K562 (cell line): ENCODE data around the gene TTLL10. TPM values are rescaled to one million over a fixed set of nuclear protein-coding genes. Genes with fewer than 3 reads are reported as not detected.
A peak's percentile ranks its signal among the peaks of the same experiment; 100 is the strongest.

Source experiments
- BRCA1 ChIP-seq, 2 experiments: fragments of 450-650 bp in 1 of 2; sonication (generic) in 1 of 2; formaldehyde crosslinking in 1 of 2; IDR thresholded peaks; 2 replicates each; pipeline versions ENCODE4 v1.5.0 to v1.6.1; 2017 to 2020; ENCODE audit warnings: mild to moderate bottlenecking in 1 of 2, missing genetic modification reagents in 1 of 2
- CBFA2T2 ChIP-seq: fragments of 450-650 bp; conservative IDR thresholded peaks from 2 replicates; pipeline ENCODE4 v1.6.1; 2017; ENCODE audit warnings: mild to moderate bottlenecking
- CBX5 ChIP-seq: IDR thresholded peaks from 2 replicates; pipeline ENCODE4 v1.6.1; 2014; ENCODE audit warnings: low read depth, borderline replicate concordance
- ETS2 ChIP-seq: IDR thresholded peaks from 2 replicates; pipeline ENCODE4 v1.6.1; 2016; ENCODE audit warnings: borderline replicate concordance, missing genetic modification characterization, mild to moderate bottlenecking, moderate library complexity, missing compliant biosample characterization; ENCODE audit not compliant: poor library complexity, severe bottlenecking
- FOSL1 ChIP-seq: fragments of 200-800 bp; sonication (Bioruptor generic); conservative IDR thresholded peaks from 2 replicates; pipeline ENCODE4 v1.6.1; 2016; ENCODE audit warnings: missing genetic modification characterization, missing compliant biosample characterization
- FOXM1 ChIP-seq, 2 experiments: fragments of 450-650 bp in 1 of 2; sonication (generic) in 1 of 2; formaldehyde crosslinking in 1 of 2; IDR thresholded peaks; 2 replicates each; pipeline versions ENCODE4 v1.6.1 to v1.9.0; 2017 to 2022; ENCODE audit warnings: low read depth in 2 of 2, mild to moderate bottlenecking in 2 of 2, missing genetic modification reagents in 1 of 2, moderate library complexity in 1 of 2
- GABPA ChIP-seq: fragments of 200-800 bp; sonication (Bioruptor generic); conservative IDR thresholded peaks from 2 replicates; pipeline ENCODE4 v1.6.1; 2016; ENCODE audit warnings: low read depth, missing genetic modification characterization, missing compliant biosample characterization
- HDAC1 ChIP-seq, 2 experiments: fragments of 450-650 bp; IDR thresholded peaks; 2 replicates each; pipeline ENCODE4 v1.6.1; 2016 to 2017; ENCODE audit warnings: inconsistent platforms in 1 of 2, mild to moderate bottlenecking in 1 of 2, moderate library complexity in 1 of 2
- L3MBTL2 ChIP-seq: fragments of 450-650 bp; IDR thresholded peaks from 2 replicates; pipeline ENCODE4 v1.6.1; 2016; ENCODE audit warnings: mild to moderate bottlenecking, moderate library complexity
- RBM14 ChIP-seq: fragments of 200-400 bp; formaldehyde crosslinking; IDR thresholded peaks from 2 replicates; pipeline ENCODE4 v1.6.1; 2018; ENCODE audit warnings: low read depth, mild to moderate bottlenecking, low read length, moderate library complexity, borderline replicate concordance; ENCODE audit not compliant: insufficient read depth
- RHOXF2B ChIP-seq: fragments of 250-450 bp; sonication (Bioruptor Pico); conservative IDR thresholded peaks from 2 replicates; pipeline ENCODE4 v1.5.1; 2021
- SMAD1 ChIP-seq: fragments of 150-350 bp; IDR thresholded peaks from 2 replicates; pipeline ENCODE4 v1.6.1; 2014; ENCODE audit warnings: low read length, low read depth; ENCODE audit not compliant: partially characterized antibody
- SMARCE1 ChIP-seq: fragments of 450-650 bp; IDR thresholded peaks from 2 replicates; pipeline ENCODE4 v1.7.1; 2016; ENCODE audit warnings: mild to moderate bottlenecking
- U2AF1 ChIP-seq: fragments of 200-400 bp; formaldehyde crosslinking; optimal IDR thresholded peaks from 2 replicates; pipeline ENCODE3; 2017; ENCODE audit warnings: mild to moderate bottlenecking, low read depth, low read length, moderate library complexity
- ZBTB7A ChIP-seq: IDR thresholded peaks from 2 replicates; pipeline ENCODE4 v1.6.1; 2011; ENCODE audit warnings: low read depth, mild to moderate bottlenecking, low read length, moderate library complexity, borderline replicate concordance; ENCODE audit not compliant: control insufficient read depth
- ZKSCAN8 ChIP-seq: fragments of 200-800 bp; sonication (Bioruptor generic); IDR thresholded peaks from 2 replicates; pipeline ENCODE4 v1.6.1; 2016; ENCODE audit warnings: missing genetic modification characterization, missing compliant biosample characterization
- ZNF134 ChIP-seq: fragments of 250-450 bp; sonication (Bioruptor Pico); conservative IDR thresholded peaks from 2 replicates; pipeline ENCODE4 v1.4.0; 2020
- ZNF140 ChIP-seq: fragments of 250-450 bp; sonication (Bioruptor Pico); IDR thresholded peaks from 2 replicates; pipeline ENCODE4 v1.8.0; 2021; ENCODE audit warnings: moderate library complexity, mild to moderate bottlenecking, inconsistent platforms
- polyA plus RNA-seq, 8 experiments: library from polyadenylated mRNA; depleted of rRNA in 4 of 8; stranded (reverse) in 5 of 8; unstranded in 3 of 8; fragments of >200 nt; fragmentation: Nextera tagmentation in 2 of 8; fragmentation: Illumina TruSeq in 1 of 8; extraction: Ambion mirVana in 2 of 8; extraction: Trizol in 1 of 8; gene quantifications; 2 replicates each; pipeline versions ENCODE4 v1.2.1 to v1.2.3, GENCODE V29; 2011 to 2014; ENCODE audit warnings: inconsistent platforms in 1 of 8, missing spikeins in 1 of 8
- total RNA-seq, 7 experiments: library from RNA; depleted of rRNA in 6 of 7; stranded (reverse); fragments of >200 nt in 6 of 7; fragmentation: Illumina TruSeq in 2 of 7; extraction: Trizol in 2 of 7; gene quantifications; 2 replicates each; pipeline versions ENCODE4 v1.2.1 to v1.2.3, GENCODE V29; 2011 to 2021; ENCODE audit warnings: low replicate concordance in 1 of 7
- TF ChIP-seq, protein P1 (sequence below), 2 experiments: IDR thresholded peaks; 2 replicates each; pipeline ENCODE4 v1.6.1; 2011; ENCODE audit warnings: borderline replicate concordance in 1 of 2, control low read depth in 1 of 2, low read depth in 1 of 2, low read length in 1 of 2, mild to moderate bottlenecking in 1 of 2, mixed read lengths in 1 of 2, moderate library complexity in 1 of 2; ENCODE audit not compliant: insufficient read depth in 1 of 2, insufficient read length in 1 of 2, poor library complexity in 1 of 2, severe bottlenecking in 1 of 2; ENCODE audit errors: extremely low read depth in 1 of 2
- TF ChIP-seq, protein P2 (sequence below): sonication (generic); IDR thresholded peaks from 2 replicates; pipeline ENCODE4 v1.6.1; 2016
- TF ChIP-seq, protein P3 (sequence below): sonication (generic); formaldehyde crosslinking; IDR thresholded peaks from 2 replicates; pipeline ENCODE4 v1.8.0; 2022; ENCODE audit warnings: mild to moderate bottlenecking, missing genetic modification reagents
- TF ChIP-seq, protein P4 (sequence below): fragments of 250-450 bp; sonication (Bioruptor Pico); IDR thresholded peaks from 2 replicates; pipeline ENCODE4 v1.8.0; 2022; ENCODE audit warnings: inconsistent platforms, mild to moderate bottlenecking, moderate library complexity, borderline replicate concordance

The TTLL10 gene
- total and polyA plus RNA-seq, 9 of the 15 experiments (the other 6 are each of a cell fraction or from before 2014, with no cell fraction given) = not detected

DNA sequence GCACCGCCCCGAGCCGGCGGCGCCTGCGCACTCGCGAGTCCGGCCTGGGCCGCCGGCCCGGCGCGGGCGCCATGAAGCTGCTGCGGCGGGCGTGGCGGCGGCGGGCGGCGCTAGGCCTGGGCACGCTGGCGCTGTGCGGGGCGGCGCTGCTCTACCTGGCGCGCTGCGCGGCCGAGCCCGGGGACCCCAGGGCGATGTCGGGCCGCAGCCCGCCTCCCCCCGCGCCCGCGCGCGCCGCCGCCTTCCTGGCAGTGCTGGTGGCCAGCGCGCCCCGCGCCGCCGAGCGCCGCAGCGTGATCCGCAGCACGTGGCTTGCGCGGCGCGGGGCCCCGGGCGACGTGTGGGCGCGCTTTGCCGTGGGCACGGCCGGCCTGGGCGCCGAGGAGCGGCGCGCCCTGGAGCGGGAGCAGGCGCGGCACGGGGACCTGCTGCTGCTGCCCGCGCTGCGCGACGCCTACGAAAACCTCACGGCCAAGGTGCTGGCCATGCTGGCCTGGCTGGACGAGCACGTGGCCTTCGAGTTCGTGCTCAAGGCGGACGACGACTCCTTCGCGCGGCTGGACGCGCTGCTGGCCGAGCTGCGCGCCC lies 58.6 kb downstream of the TTLL10 start, which contains the start of gene B3GALT6 (continued):
- TF ChIP-seq, protein P1, sequence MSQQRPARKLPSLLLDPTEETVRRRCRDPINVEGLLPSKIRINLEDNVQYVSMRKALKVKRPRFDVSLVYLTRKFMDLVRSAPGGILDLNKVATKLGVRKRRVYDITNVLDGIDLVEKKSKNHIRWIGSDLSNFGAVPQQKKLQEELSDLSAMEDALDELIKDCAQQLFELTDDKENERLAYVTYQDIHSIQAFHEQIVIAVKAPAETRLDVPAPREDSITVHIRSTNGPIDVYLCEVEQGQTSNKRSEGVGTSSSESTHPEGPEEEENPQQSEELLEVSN (IDR thresholded peaks at IDR 0.05; ENCODE audit: borderline replicate concordance in 1 of 2, extremely low read depth in 1 of 2, insufficient read depth in 1 of 2, insufficient read length in 1 of 2, low read depth in 1 of 2, low read length in 1 of 2, poor library complexity in 1 of 2, severe bottlenecking in 1 of 2) = peak; percentile 98 to 99
- peak; percentile 40; the same call in 1 of the 2 replicates for TF ChIP-seq FOSL1
- peak; percentile 98 for TF ChIP-seq L3MBTL2
- TF ChIP-seq SMARCE1 = no peak
- TF ChIP-seq, protein P2, sequence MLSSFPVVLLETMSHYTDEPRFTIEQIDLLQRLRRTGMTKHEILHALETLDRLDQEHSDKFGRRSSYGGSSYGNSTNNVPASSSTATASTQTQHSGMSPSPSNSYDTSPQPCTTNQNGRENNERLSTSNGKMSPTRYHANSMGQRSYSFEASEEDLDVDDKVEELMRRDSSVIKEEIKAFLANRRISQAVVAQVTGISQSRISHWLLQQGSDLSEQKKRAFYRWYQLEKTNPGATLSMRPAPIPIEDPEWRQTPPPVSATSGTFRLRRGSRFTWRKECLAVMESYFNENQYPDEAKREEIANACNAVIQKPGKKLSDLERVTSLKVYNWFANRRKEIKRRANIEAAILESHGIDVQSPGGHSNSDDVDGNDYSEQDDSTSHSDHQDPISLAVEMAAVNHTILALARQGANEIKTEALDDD = no peak
- no peak for TF ChIP-seq CBX5
- TF ChIP-seq SMAD1 = no peak
- TF ChIP-seq ZKSCAN8 = no peak
- TF ChIP-seq RHOXF2B (CRISPR knock-in tag) = no peak
- TF ChIP-seq ETS2 (tag) = no peak
- no peak for TF ChIP-seq HDAC1 (IDR thresholded peaks at IDR 0.05)
- TF ChIP-seq ZBTB7A = 0 out of 2 replicates have a peak, but pooled peaks have one; percentile 13
- TF ChIP-seq FOXM1 (IDR thresholded peaks at IDR 0.05; ENCODE audit: low read depth) = no peak
- TF ChIP-seq FOXM1 (CRISPR knock-in tag; IDR thresholded peaks at IDR 0.05; ENCODE audit: low read depth) = 0 out of 2 replicates have a peak, but pooled peaks have one; percentile 52
- TF ChIP-seq U2AF1 = no peak
- no peak for TF ChIP-seq ZNF140 (CRISPR knock-in tag)
- TF ChIP-seq ZNF134 = no peak
- TF ChIP-seq, protein P3, sequence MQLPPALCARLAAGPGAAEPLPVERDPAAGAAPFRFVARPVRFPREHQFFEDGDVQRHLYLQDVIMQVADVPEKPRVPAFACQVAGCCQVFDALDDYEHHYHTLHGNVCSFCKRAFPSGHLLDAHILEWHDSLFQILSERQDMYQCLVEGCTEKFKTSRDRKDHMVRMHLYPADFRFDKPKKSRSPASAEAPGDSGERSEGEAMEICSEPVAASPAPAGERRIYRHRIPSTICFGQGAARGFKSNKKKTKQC (CRISPR knock-in tag) = peak; percentile 84
- TF ChIP-seq, protein P4, sequence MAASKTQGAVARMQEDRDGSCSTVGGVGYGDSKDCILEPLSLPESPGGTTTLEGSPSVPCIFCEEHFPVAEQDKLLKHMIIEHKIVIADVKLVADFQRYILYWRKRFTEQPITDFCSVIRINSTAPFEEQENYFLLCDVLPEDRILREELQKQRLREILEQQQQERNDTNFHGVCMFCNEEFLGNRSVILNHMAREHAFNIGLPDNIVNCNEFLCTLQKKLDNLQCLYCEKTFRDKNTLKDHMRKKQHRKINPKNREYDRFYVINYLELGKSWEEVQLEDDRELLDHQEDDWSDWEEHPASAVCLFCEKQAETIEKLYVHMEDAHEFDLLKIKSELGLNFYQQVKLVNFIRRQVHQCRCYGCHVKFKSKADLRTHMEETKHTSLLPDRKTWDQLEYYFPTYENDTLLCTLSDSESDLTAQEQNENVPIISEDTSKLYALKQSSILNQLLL = no peak
- TF ChIP-seq GABPA (tag) = peak; percentile 76
- TF ChIP-seq CBFA2T2 = no peak
- TF ChIP-seq BRCA1 (IDR thresholded peaks at IDR 0.05) = no peak
- 0 out of 2 replicates have a peak, but pooled peaks have one; percentile 91 for TF ChIP-seq BRCA1 (CRISPR knock-in tag; IDR thresholded peaks at IDR 0.05)
- no peak for TF ChIP-seq RBM14
